Activated naive CD4-positive, alpha-beta T cell treated with anti-CD3 and anti-CD28 coated beads for 36 hours (primary cell): Measurements from ENCODE around the gene SOX6. TPM values are rescaled to one million over a fixed set of nuclear protein-coding genes. Genes with fewer than 3 reads are reported as not detected.

Experiments used
- CTCF ChIA-PET: fragments of 350-600 bp; sonication (Branson Sonifier 250); formaldehyde crosslinking; loops from one replicate; lab custom pipeline; 2021; ENCODE audit warnings: antibody characterized with exemption; lab: Charles Lee
- DNase-seq: peaks from one replicate; pipeline ENCODE4 v3.0.0-alpha.2; 2020
- H3K27ac Mint-ChIP-seq: one replicate; pipeline ENCODE4 v1.8.0; 2021; ENCODE audit warnings: mild to moderate bottlenecking, mixed read lengths
- H3K27me3 Mint-ChIP-seq: one replicate; pipeline ENCODE4 v1.8.0; 2021; ENCODE audit warnings: low read depth, mixed read lengths
- H3K36me3 Mint-ChIP-seq: one replicate; pipeline ENCODE4 v1.8.0; 2021; ENCODE audit warnings: low read depth, mixed read lengths
- H3K4me1 Mint-ChIP-seq: one replicate; pipeline ENCODE4 v1.8.0; 2021; ENCODE audit warnings: low read depth, mixed read lengths
- H3K4me3 Mint-ChIP-seq: one replicate; pipeline ENCODE4 v1.8.0; 2021; ENCODE audit warnings: mild to moderate bottlenecking, moderate library complexity, mixed read lengths
- H3K9me3 Mint-ChIP-seq: one replicate; pipeline ENCODE4 v1.8.0; 2021; ENCODE audit warnings: mixed read lengths
- intact Hi-C: fragments of 100-400 bp; cut with micrococcal nuclease; formaldehyde crosslinking; loops from one replicate; pipeline ENCODE4 v1.15.1; 2023
- total RNA-seq, 2 experiments: library from RNA; stranded (reverse); gene quantifications; one replicate each; pipeline ENCODE4 v1.2.3, GENCODE V29; 2021

Gene SOX6
- total RNA-seq, 2 experiments from 2014 or later, result not detected

DNA sequence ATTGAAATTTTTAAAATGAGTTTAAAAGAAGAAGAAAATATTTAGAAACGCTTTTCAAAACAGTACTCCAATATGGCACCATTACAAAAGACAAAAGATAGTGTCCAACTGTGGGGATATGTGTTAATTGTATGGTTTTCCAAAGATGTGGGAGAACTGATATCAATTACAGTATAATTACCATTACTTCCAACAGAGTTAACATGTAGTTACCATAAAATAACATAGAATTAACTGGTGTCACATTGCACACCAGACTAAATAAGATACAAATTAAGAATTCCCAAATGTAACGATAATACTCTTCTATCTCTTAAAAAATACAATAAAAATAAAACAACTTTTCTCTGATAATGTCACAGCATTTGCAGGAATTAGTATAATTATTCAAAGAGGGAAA, 329.5 kb downstream of the SOX6 start:
- CTCF ChIA-PET, result no interaction called here
- no peaks in the 10 kb centered on the region for H3K27me3 Mint-ChIP-seq
- no peak overlapping the region for H3K27ac Mint-ChIP-seq
- intact Hi-C loops, result no loop called here
- H3K9me3 Mint-ChIP-seq, result no peaks in the 10 kb centered on the region
- H3K4me3 Mint-ChIP-seq, result no peak overlapping the region
- H3K4me1 Mint-ChIP-seq, result no peaks in the 10 kb centered on the region
- DNase-seq, result no peak
- H3K36me3 Mint-ChIP-seq, result no peaks in the 10 kb centered on the region

DNA sequence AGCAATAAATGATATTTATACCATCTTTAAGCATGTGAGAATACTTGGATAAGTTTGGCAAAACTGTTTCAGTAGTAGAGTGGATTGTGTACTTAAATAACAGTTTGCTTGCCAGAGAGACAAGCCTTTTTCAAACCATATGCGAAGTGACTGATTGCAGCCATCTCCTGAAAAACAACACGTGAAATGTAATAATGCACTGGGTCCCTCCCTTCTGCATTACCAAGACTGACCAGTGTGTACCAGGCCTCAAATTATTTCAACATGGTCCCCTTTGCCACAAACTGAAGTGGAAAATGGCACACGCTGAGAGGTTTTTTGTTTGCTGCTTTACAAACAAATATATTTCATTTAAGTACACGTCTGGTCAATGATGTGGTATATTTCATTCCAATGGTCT, 337.4 kb downstream of the SOX6 start:
- intact Hi-C loops, result no loop called here
- Mint-ChIP-seq H3K27ac (no peak overlapping the region), H3K36me3 (no peaks in the 10 kb centered on the region), H3K4me1 (no peaks in the 10 kb centered on the region), H3K27me3 (no peaks in the 10 kb centered on the region), H3K9me3 (peaks cover 4% of the 10 kb centered on the region), H3K4me3 (no peak overlapping the region)
- DNase-seq, result no peak
- CTCF ChIA-PET, result no interaction called here

DNA sequence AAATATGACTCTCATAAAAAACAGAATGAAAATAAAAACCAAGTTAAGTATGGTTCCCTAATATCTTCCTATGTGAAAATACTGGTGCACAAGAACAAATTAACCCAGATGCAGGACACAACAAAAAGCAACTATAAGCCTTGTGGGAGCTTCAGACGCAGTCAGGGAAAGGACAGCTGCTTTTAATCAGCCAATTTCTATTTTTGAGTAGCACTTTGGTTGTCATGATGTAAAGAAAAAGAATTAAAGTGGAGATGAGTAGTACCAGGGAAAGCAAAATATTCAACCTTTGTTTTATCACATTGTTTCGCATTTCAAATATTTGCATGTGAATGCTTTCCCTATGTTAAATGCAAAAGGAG, 339.9 kb downstream of the SOX6 start:
- H3K36me3 Mint-ChIP-seq, result no peaks in the 10 kb centered on the region
- no peak overlapping the region for H3K27ac Mint-ChIP-seq
- H3K9me3 Mint-ChIP-seq, result peaks cover 4% of the 10 kb centered on the region
- intact Hi-C loops, result no loop called here
- DNase-seq, result no peak
- CTCF ChIA-PET, result no interaction called here
- H3K4me3 Mint-ChIP-seq, result no peak overlapping the region
- H3K27me3 Mint-ChIP-seq, result no peaks in the 10 kb centered on the region
- H3K4me1 Mint-ChIP-seq, result no peaks in the 10 kb centered on the region

DNA sequence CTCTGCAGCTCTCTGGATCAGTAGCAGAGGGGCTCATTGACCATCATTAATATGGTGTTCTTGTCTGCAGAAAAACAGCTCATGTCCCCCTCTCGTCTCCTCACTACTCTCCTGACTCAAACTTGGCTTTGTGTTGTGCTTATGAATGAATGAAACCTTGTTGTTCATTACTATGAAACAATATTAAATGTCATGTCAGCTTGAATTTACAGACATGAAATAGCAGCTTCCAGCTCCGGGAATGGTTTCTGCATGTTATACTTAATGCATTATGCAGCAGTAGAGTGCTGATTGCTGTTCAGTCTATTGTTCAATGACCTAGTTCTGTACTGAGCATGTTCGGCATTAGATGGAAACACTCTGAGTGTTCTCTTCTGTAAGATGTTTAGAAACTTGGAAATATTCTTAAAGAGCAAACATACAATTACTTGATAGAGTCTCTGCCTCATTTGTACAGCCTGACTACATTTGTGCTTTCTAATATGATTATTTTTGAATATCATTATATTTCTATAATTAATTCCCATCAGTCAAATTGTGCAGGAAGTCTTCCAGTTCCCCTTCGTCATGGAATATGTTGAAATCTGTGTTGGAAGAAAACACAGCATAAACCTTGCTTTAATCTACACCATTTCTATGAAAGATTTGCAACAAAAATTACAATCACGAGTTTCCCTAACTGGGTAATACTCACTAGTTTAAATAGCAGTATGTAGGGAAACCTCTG, 340.4 kb downstream of the SOX6 start:
- H3K4me3 Mint-ChIP-seq, result no peak overlapping the region
- peaks cover 4% of the 10 kb centered on the region for H3K9me3 Mint-ChIP-seq
- DNase-seq, result no peak
- intact Hi-C loops, result no loop called here
- H3K27ac Mint-ChIP-seq, result no peak overlapping the region
- no peaks in the 10 kb centered on the region for H3K36me3 Mint-ChIP-seq
- no peaks in the 10 kb centered on the region for H3K27me3 Mint-ChIP-seq
- CTCF ChIA-PET, result no interaction called here
- H3K4me1 Mint-ChIP-seq, result no peaks in the 10 kb centered on the region

DNA sequence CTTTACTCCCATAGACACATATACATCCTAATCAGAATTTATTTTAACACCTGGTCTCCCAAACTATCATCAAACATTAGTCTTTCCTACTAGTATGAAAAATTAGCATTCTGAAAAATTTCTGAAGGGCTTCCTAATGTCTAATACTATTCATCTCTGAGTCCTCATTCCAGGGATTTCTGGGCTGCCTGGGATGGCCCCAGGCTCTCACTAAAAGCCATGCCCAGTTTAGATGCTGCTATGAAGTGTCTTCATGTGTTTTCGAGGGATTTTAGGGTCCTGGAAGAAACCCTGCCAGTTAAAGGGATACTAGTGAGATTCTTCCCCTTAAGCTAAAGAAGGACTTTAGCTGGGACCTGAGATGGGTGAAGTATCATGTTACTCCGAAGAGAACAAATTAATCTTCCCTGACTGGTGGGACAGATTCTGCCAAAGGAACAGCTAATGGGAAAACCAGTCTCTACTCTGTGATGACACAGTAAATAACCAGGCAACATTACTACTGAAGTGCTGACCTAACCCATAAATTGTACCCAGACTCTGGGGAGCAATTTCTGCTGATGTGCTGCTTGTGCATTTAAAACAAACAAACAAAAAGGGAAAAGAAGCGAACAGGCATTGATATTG, 342.6 kb downstream of the SOX6 start:
- Mint-ChIP-seq H3K27me3 (no peaks in the 10 kb centered on the region), H3K4me3 (no peak overlapping the region), H3K4me1 (no peaks in the 10 kb centered on the region), H3K9me3 (no peaks in the 10 kb centered on the region), H3K36me3 (no peaks in the 10 kb centered on the region), H3K27ac (no peak overlapping the region)
- no peak for DNase-seq
- CTCF ChIA-PET, result no interaction called here
- intact Hi-C loops, result no loop called here

DNA sequence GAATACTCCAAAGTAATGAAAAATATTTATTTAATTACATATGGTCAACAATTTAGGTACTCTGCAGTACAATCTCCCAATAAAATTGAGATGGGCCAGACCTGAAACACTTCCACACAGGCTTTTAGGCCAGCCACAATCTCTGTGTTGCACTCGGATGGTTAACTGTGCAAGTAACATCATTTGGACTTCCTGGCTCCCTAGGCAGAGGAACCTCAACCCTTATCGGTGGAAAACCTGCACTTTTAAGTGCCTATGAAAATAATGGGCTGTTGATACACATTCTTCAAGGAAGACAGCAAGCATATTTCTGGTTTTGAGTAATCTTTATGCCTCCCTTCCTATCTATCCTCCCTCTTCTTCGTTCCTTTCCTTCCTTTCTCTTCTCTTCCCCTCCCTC, 343.1 kb downstream of the SOX6 start:
- Mint-ChIP-seq H3K27ac (no peak overlapping the region), H3K27me3 (no peaks in the 10 kb centered on the region), H3K9me3 (no peaks in the 10 kb centered on the region), H3K4me1 (no peaks in the 10 kb centered on the region), H3K4me3 (no peak overlapping the region), H3K36me3 (no peaks in the 10 kb centered on the region)
- CTCF ChIA-PET, result no interaction called here
- no peak for DNase-seq
- intact Hi-C loops, result no loop called here

DNA sequence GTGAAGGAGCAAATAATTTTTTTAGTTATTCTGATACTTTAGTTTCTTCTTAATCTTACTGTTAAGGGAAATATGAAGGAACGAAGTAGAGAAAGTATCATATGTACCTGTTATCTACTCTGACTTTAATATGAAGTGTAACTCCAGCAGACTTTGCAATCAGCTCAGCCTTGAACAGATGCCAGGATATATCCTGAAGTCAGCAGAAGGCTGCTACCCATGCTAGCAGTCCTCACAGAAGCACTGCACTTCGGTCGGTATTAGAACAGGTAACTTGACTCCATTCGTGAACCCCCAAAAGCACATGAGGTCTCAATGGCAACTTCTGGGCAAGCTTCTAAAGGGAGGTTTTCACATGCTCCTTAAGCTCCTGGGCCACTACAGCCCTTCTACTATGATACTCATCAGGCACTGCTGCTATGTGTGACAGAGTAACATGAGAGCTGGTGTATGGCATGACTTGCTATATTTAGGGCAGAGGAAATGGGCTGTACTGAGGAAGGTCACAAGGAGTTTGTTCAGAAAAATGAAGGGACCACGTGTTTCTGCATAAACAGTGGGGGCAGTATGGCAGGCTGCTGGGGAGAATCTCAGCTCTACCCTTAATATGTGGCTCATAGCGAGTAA, 344.1 kb downstream of the SOX6 start:
- no peaks in the 10 kb centered on the region for H3K9me3 Mint-ChIP-seq
- no peaks in the 10 kb centered on the region for H3K36me3 Mint-ChIP-seq
- no peaks in the 10 kb centered on the region for H3K27me3 Mint-ChIP-seq
- intact Hi-C loops, result no loop called here
- H3K27ac Mint-ChIP-seq, result no peak overlapping the region
- DNase-seq, result no peak
- CTCF ChIA-PET, result no interaction called here
- no peaks in the 10 kb centered on the region for H3K4me1 Mint-ChIP-seq
- no peak overlapping the region for H3K4me3 Mint-ChIP-seq

DNA sequence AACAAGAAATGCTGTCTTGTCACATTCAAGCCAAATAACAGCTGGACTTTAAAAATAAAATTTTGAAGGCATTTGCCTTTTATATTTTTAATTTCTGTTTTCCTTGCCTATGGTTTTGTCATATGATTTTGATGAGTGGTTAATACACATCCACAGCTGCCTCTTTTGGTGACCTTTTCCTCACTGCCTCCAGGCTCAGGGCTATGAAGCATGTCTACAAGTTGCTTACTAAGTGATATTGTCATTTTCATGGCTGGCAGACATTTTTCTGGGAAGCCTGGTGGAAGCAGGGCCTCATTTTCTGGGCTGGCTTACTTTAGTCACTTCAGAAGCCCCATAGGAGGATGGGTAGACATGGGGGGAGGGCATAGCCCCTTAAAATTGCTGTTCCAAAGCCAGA, 344.9 kb downstream of the SOX6 start:
- no peak overlapping the region for H3K4me3 Mint-ChIP-seq
- CTCF ChIA-PET, result interaction anchor here (0.9 kb wide), 1 partner anchor 9 kb away, joined by 3 read pairs; no protein-coding TSS in a partner anchor
- H3K27ac Mint-ChIP-seq, result no peak overlapping the region
- H3K27me3 Mint-ChIP-seq, result no peaks in the 10 kb centered on the region
- intact Hi-C loops, result no loop called here
- no peak for DNase-seq
- no peaks in the 10 kb centered on the region for H3K9me3 Mint-ChIP-seq
- H3K36me3 Mint-ChIP-seq, result no peaks in the 10 kb centered on the region
- no peaks in the 10 kb centered on the region for H3K4me1 Mint-ChIP-seq

DNA sequence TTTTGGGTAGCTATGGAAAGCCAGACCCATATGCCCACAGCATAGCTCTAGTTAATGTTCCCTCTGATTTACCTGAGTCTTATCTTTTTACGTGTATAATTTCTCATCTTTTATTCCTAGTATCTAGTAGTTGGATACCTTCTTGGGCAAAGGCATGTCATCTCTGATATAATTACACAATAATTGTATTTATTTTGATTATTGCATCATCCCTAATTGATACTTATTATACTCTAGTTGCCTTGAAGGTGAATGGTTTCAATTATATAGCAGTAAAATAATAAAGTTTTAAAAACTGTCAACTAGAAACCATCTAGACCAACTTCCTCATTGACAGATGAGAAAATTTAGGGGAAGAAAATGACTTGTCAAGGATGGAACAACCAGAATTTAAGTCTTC, 347.3 kb downstream of the SOX6 start:
- intact Hi-C loops, result no loop called here
- Mint-ChIP-seq H3K36me3 (no peaks in the 10 kb centered on the region), H3K9me3 (peaks cover 2% of the 10 kb centered on the region), H3K27ac (no peak overlapping the region), H3K4me1 (no peaks in the 10 kb centered on the region), H3K4me3 (no peak overlapping the region), H3K27me3 (no peaks in the 10 kb centered on the region)
- DNase-seq, result no peak
- CTCF ChIA-PET, result no interaction called here

DNA sequence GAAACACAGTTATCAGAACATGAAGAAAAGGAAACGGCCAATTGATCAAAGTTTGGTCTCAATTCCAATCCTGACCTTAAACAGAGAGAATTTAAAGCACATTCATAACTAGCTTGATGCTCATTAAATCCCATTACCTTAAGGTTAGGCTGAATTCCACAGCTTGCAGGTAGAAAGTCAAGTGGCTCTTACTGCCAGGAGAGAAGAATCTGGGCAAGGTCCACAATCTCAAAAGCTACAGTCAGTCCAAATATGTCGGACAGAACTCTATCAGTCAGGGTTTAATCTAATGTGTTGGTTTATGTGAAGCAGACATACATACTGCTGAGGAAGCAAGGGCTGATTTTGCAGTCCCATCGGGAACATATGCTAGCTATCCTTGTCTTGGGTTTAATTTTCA, 348.8 kb downstream of the SOX6 start:
- peaks cover 2% of the 10 kb centered on the region for H3K9me3 Mint-ChIP-seq
- CTCF ChIA-PET, result no interaction called here
- H3K36me3 Mint-ChIP-seq, result no peaks in the 10 kb centered on the region
- no peaks in the 10 kb centered on the region for H3K27me3 Mint-ChIP-seq
- no peaks in the 10 kb centered on the region for H3K4me1 Mint-ChIP-seq
- intact Hi-C loops, result no loop called here
- H3K4me3 Mint-ChIP-seq, result no peak overlapping the region
- H3K27ac Mint-ChIP-seq, result no peak overlapping the region
- no peak for DNase-seq

DNA sequence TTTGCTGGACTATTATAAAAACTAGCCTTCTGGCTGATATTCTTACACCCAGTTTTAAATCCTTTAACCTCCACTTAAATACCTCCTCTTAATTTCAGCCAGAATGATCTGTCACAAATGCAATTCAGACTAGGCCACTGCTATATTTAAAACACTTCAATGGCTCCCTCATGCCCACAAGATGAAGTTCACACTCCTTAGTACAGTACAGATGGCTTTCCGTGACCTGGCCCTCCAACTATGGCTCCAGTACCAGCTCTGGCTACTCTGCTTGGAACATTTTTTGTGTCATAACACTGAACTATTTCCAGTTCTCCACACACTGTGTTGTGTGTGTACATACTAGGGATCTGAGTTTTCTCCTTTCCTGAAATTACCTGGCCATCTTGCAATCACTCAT, 353.4 kb downstream of the SOX6 start:
- no peak for DNase-seq
- H3K27ac Mint-ChIP-seq, result no peak overlapping the region
- CTCF ChIA-PET, result interaction anchor here (0.8 kb wide), 1 partner anchor 8 kb away, joined by 3 read pairs; no protein-coding TSS in a partner anchor
- no peaks in the 10 kb centered on the region for H3K4me1 Mint-ChIP-seq
- intact Hi-C loops, result no loop called here
- H3K9me3 Mint-ChIP-seq, result peaks cover 5% of the 10 kb centered on the region
- no peaks in the 10 kb centered on the region for H3K36me3 Mint-ChIP-seq
- no peaks in the 10 kb centered on the region for H3K27me3 Mint-ChIP-seq
- no peak overlapping the region for H3K4me3 Mint-ChIP-seq

DNA sequence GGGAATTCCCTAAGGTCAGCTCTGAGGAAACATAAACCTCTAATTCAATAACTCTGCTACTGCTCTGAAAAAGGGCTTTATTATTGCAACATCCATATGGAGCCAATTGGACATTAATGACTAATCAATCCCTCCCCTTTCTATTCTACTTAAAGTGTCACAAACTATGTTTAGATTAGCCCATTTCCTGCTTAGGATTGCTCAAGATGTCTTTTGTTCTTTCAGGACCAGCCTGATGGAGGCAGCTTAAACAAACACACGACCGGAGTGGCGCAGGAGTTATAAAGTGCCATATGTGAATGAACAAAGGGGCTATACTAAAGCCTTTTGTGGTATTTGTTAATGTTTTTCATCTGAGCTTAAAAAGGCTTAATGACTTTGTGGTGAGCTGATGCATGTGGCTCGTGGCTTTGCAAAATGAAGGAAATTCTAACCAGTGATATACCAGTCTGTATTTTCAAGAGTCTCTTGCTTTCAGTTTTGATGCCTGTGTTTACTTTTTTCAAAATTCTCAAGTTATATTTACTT, 354.4 kb downstream of the SOX6 start:
- DNase-seq, result no peak
- Mint-ChIP-seq H3K4me1 (no peaks in the 10 kb centered on the region), H3K27ac (no peak overlapping the region), H3K36me3 (no peaks in the 10 kb centered on the region), H3K27me3 (no peaks in the 10 kb centered on the region), H3K9me3 (peaks cover 5% of the 10 kb centered on the region), H3K4me3 (no peak overlapping the region)
- intact Hi-C loops, result no loop called here
- CTCF ChIA-PET, result interaction anchor here (0.8 kb wide), 1 partner anchor 9 kb away, joined by 3 read pairs; no protein-coding TSS in a partner anchor
